ENCODE results near the gene SPRY4.

DNA sequence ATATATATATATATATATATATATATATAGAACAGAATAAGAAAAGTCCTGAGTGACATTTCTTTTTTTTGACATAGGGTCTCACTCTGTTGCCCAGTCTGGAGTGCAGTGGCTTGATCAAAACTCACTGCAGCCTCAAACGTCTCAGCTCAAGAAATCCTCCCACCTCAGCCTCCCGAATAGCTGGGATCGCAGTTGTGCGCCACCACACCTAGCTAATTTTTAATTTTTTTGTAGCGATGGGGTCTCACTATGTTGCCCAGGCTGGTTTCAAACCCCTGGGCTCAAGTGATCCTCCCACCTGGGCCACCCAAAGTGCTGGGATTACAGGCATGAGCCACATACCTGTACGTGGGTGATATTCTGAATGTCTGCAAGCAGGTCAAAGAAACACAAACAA lies 48.3 kb downstream of the SPRY4 start:
- TF ChIP-seq FOSL2 (IDR thresholded peaks at IDR 0.05) (no peak), FOSL2 (CRISPR knock-in tag; IDR thresholded peaks at IDR 0.05) (no peak), SMC3 (IDR thresholded peaks at IDR 0.05) (no peak), POLR2A (IDR thresholded peaks at IDR 0.05; ENCODE audit: low read length) (no peak), RFX5 (IDR thresholded peaks at IDR 0.05) (no peak), MYC (IDR thresholded peaks at IDR 0.05; ENCODE audit: borderline replicate concordance, low read length) (no peak)
- TF ChIP-seq, protein P1, sequence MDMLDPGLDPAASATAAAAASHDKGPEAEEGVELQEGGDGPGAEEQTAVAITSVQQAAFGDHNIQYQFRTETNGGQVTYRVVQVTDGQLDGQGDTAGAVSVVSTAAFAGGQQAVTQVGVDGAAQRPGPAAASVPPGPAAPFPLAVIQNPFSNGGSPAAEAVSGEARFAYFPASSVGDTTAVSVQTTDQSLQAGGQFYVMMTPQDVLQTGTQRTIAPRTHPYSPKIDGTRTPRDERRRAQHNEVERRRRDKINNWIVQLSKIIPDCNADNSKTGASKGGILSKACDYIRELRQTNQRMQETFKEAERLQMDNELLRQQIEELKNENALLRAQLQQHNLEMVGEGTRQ (IDR thresholded peaks at IDR 0.05): no peak
- TF ChIP-seq, protein P2, sequence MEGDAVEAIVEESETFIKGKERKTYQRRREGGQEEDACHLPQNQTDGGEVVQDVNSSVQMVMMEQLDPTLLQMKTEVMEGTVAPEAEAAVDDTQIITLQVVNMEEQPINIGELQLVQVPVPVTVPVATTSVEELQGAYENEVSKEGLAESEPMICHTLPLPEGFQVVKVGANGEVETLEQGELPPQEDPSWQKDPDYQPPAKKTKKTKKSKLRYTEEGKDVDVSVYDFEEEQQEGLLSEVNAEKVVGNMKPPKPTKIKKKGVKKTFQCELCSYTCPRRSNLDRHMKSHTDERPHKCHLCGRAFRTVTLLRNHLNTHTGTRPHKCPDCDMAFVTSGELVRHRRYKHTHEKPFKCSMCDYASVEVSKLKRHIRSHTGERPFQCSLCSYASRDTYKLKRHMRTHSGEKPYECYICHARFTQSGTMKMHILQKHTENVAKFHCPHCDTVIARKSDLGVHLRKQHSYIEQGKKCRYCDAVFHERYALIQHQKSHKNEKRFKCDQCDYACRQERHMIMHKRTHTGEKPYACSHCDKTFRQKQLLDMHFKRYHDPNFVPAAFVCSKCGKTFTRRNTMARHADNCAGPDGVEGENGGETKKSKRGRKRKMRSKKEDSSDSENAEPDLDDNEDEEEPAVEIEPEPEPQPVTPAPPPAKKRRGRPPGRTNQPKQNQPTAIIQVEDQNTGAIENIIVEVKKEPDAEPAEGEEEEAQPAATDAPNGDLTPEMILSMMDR (IDR thresholded peaks at IDR 0.05): no peak
- TF ChIP-seq, protein P3, sequence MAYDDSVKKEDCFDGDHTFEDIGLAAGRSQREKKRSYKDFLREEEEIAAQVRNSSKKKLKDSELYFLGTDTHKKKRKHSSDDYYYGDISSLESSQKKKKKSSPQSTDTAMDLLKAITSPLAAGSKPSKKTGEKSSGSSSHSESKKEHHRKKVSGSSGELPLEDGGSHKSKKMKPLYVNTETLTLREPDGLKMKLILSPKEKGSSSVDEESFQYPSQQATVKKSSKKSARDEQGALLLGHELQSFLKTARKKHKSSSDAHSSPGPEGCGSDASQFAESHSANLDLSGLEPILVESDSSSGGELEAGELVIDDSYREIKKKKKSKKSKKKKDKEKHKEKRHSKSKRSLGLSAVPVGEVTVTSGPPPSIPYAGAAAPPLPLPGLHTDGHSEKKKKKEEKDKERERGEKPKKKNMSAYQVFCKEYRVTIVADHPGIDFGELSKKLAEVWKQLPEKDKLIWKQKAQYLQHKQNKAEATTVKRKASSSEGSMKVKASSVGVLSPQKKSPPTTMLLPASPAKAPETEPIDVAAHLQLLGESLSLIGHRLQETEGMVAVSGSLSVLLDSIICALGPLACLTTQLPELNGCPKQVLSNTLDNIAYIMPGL (CRISPR knock-in tag; IDR thresholded peaks at IDR 0.05; ENCODE audit: borderline replicate concordance): no peak

Measured in A549 (cell line).